ENCODE measurements around the gene YTHDF2.

DNA sequence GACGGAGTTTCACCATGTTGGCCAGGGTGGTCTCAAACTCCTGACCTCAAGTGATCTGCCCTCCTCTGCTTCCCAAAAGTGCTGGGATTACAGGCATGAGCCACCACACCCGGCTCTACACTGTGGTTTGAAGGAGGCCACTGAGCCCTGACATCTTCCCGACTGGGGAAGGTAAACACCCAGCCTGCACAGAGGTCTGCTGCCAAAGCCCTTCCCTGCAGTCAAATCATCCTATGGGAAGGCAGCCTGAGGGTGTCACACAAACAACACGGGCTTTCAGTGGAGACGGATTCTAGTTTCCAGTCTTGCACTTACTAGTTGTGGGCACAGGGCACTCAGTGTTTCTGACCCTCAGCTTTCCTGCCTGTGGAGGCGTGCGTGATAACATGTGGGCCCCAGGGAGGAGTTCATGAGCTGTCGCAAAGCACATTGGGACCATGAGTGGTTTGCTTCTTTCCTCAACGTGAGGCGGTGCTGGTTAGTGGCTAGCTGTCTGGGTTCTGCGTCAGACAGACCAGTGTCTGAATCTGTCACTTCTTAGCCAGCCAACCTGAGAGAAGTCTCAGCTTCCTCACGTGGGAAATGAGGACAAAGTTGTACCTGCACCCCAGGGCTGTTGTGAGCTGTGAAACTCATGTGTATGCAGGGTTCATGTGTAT lies 53.8 kb downstream of the YTHDF2 start:
- TF ChIP-seq, protein P1, sequence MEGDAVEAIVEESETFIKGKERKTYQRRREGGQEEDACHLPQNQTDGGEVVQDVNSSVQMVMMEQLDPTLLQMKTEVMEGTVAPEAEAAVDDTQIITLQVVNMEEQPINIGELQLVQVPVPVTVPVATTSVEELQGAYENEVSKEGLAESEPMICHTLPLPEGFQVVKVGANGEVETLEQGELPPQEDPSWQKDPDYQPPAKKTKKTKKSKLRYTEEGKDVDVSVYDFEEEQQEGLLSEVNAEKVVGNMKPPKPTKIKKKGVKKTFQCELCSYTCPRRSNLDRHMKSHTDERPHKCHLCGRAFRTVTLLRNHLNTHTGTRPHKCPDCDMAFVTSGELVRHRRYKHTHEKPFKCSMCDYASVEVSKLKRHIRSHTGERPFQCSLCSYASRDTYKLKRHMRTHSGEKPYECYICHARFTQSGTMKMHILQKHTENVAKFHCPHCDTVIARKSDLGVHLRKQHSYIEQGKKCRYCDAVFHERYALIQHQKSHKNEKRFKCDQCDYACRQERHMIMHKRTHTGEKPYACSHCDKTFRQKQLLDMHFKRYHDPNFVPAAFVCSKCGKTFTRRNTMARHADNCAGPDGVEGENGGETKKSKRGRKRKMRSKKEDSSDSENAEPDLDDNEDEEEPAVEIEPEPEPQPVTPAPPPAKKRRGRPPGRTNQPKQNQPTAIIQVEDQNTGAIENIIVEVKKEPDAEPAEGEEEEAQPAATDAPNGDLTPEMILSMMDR (IDR thresholded peaks at IDR 0.05; ENCODE audit: insufficient read depth, low read length, poor library complexity, severe bottlenecking), result no peak
- no peak for TF ChIP-seq EZH2phosphoT487 (conservative IDR thresholded peaks at IDR 0.05; ENCODE audit: low read length)

Data from SU-DHL-6 (cell line).